ENCODE measurements around the gene CCDC51.

Gene CCDC51

DNA sequence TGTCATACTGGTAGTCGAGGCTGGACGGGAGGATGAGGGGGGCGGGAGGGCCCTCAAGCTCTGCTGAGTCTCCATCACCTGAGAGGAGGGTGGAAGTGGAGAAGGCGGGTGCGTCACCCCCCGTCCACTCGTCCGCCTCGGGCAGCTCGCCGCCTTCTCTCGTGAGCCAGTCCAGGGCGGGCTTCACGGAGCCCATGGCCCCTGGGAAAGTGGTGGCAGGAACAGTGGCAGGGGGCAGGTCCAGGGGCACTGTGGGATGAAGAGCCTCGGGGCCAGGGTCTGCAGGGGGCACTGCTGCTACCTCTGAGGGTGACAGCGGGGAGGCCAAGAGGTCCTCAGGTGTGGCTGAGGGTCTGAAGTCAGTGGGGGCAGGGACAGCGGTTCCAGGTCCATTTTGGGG, 20.3 kb downstream of the CCDC51 start:
- no peak for DNase-seq (ENCODE audit: low read depth)
- no peak overlapping the region for H3K4me3 ChIP-seq (replicated peaks; ENCODE audit: low read depth, low read length)

DNA sequence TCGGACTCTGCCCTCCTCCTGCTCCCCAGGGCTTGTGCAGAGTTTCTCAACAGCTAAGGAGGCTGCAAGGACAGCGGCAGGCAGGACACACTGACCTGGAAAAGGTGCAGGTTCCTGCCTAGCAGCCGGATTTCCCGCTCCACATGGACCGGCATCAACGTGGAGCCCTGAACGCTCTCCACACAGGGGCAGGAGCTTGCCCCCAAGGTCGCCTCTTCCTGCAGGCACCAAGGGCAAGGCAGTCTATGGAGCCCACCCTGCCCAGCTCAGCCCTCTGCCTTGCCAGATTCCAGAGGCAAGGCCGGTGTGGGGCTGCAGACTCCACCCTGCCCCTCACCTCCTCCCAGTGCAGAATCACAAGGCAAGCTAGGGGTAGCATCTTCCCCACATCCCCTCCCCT, 20.8 kb downstream of the CCDC51 start:
- H3K4me3 ChIP-seq (replicated peaks; ENCODE audit: low read depth, low read length): no peak overlapping the region
- no peak for DNase-seq (ENCODE audit: low read depth)
- TF ChIP-seq, protein P1, sequence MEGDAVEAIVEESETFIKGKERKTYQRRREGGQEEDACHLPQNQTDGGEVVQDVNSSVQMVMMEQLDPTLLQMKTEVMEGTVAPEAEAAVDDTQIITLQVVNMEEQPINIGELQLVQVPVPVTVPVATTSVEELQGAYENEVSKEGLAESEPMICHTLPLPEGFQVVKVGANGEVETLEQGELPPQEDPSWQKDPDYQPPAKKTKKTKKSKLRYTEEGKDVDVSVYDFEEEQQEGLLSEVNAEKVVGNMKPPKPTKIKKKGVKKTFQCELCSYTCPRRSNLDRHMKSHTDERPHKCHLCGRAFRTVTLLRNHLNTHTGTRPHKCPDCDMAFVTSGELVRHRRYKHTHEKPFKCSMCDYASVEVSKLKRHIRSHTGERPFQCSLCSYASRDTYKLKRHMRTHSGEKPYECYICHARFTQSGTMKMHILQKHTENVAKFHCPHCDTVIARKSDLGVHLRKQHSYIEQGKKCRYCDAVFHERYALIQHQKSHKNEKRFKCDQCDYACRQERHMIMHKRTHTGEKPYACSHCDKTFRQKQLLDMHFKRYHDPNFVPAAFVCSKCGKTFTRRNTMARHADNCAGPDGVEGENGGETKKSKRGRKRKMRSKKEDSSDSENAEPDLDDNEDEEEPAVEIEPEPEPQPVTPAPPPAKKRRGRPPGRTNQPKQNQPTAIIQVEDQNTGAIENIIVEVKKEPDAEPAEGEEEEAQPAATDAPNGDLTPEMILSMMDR (IDR thresholded peaks at IDR 0.05; ENCODE audit: low read length, missing control alignments): no peak

More for the DNA sequence above, 20.3 kb downstream of the CCDC51 start:
- TF ChIP-seq, protein P1 (IDR thresholded peaks at IDR 0.05; ENCODE audit: low read length, missing control alignments): no peak

GRCh38 chr3:48418651-48419050, 21.3 kb downstream of the CCDC51 start:
- no peak for DNase-seq (ENCODE audit: low read depth)
- no peak overlapping the region for H3K4me3 ChIP-seq (replicated peaks; ENCODE audit: low read depth, low read length)
- TF ChIP-seq, protein P1 (IDR thresholded peaks at IDR 0.05; ENCODE audit: low read length, missing control alignments): no peak

DNA sequence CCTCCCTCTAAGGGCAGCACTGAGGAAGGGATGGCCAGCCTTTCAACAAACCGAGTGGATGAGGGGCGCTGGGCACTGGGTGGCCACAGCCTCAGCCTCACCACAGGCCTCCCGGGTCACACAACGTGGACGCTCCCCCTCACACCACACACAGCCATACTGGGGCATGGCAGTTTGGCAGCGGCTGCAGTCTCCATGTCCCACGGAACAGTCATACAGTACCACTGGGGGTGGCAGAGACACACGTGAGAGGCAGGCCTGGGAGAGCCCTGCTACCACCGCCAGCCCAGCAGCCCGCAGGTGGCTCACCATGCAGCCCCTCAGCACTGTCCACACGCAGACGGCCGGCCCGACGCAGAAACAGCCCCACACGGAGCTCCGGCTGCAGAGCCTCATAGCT, 21.8 kb downstream of the CCDC51 start:
- no peak overlapping the region for H3K4me3 ChIP-seq (replicated peaks; ENCODE audit: low read depth, low read length)
- TF ChIP-seq, protein P1 (IDR thresholded peaks at IDR 0.05; ENCODE audit: low read length, missing control alignments): no peak
- DNase-seq (ENCODE audit: low read depth): no peak

- no peak for DNase-seq (ENCODE audit: low read depth)
- no peak overlapping the region for H3K4me3 ChIP-seq (replicated peaks; ENCODE audit: low read depth, low read length)
- TF ChIP-seq, protein P1 (IDR thresholded peaks at IDR 0.05; ENCODE audit: low read length, missing control alignments): no peak
These were observed 22.3 kb downstream of the CCDC51 start for GRCh38 chr3:48417529-48418108.

DNA sequence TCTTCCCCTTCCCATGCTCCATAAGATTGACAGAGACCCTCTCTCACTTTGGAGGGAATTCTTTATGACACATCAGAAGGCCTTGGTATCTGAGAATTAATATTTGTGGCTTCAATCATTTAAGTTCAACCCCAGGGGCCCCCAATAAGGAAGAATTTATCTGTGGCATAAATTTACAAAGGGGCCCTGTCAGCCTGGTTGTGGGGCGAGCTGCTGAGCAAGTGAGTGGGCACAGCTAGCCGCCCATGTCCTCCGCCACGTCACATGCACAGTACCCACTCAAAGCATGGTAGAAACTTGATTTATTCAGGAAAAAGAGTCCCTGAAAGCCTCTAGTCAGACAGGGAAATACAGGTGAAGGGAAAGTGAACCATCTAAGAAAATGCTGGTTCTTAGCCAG, 23.4 kb downstream of the CCDC51 start:
- no peak overlapping the region for H3K4me3 ChIP-seq (replicated peaks; ENCODE audit: low read depth, low read length)
- TF ChIP-seq, protein P1 (IDR thresholded peaks at IDR 0.05; ENCODE audit: low read length, missing control alignments): no peak
- no peak for DNase-seq (ENCODE audit: low read depth)

DNA sequence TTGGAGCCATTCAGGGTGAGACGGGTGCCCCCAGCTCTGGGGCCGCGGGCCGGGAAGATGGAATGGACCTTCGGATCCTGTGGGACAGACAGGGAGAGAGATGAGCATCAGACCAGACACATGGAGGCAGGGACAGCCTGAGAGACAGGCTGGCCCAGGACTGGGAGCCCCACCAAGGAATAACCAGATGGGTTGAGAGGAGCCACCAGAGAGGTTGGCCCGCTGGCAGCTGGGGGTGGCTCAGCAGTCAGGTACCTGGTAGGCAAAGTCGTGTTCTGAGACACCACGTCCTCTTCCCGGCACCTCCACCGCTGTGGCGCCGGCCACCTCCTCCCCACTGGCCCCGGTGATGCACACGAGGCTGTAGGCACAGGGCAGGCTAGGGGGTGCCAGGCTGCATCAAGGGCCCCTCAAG, 23.8 kb downstream of the CCDC51 start:
- TF ChIP-seq, protein P1 (IDR thresholded peaks at IDR 0.05; ENCODE audit: low read length, missing control alignments): no peak
- no peak for DNase-seq (ENCODE audit: low read depth)
- H3K4me3 ChIP-seq (replicated peaks; ENCODE audit: low read depth, low read length): no peak overlapping the region

All from fibroblast of pulmonary artery (primary cell).